GF-D8 (cell line): ENCODE data around the gene PARD3.

ENCODE experiments used
- DNase-seq: peaks from one replicate; lab custom pipeline; 2025; lab: John Stamatoyannopoulos, UW

The PARD3 gene

DNA sequence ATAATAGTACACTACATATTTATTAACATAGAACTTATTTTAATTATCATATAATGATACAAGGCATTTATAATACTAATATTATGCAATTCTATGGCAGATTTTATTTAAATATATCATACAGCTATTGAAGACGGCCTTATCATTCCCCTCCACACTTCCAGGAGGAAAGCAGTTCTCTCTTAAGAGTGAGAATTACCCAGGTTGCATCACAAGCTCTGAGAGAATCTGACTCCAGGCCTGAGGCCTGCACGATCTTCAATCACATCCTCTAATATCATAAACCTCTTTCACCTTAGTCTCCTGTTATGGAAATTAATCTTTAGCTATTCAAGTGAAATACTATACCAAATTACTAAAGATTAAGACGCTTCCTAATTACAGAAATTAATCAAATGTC lies 564.4 kb downstream of the PARD3 start:
- DNase-seq = no peak

GRCh38 chr10:34249634-34250033 lies 565.5 kb downstream of the PARD3 start:
- no peak for DNase-seq

DNA sequence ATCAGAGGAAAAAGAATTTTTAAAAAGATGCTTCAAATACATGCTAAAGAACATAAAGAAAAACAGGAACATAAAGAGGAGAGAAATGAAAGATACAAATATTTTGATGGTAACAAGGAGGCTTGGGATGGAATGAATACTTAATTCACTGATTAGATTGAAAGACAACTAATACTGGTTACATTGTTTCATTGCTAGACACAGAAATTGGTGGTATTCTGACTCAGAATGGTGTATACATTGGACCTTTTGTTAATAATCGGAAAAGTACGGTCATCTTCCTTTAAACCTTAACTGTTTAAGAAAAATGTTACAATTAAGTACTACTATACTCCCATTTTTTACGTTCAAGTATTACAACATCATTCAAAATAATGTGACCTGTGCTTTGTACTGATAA lies 567.5 kb downstream of the PARD3 start:
- no peak for DNase-seq

DNA sequence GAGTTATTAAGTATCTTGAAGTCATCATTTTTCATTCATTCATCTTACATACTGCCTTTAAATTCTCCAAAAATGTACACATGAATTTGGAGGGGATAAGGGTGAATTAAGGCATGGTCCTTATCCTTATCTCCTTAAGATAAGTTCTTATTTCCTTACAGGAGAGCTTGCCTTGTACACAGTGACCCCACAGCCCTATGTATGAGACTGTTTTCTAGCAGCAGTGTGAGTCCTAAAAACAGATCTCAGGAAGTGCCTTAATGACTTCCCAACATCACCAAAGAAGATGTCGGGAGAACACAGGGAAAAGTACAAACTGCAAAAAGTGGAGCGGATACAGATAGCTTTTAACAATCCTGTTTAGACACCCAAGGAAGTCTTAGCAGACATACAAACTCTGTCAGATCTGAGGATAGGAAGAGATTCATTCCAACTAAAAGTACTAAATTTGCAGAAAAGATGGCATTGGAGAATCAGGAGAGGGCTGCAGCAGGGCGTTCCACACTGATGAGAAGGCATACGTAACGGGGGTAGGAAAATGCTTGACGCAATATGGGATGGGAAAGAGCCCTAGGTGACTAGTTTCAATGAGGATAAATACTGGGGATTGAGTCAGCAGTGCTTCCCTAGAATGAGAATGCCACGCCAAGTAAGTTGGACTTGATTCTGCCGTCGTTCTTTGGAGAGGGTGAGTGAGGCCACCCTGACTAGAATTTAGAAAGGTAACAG lies 570.2 kb downstream of the PARD3 start:
- no peak for DNase-seq

DNA sequence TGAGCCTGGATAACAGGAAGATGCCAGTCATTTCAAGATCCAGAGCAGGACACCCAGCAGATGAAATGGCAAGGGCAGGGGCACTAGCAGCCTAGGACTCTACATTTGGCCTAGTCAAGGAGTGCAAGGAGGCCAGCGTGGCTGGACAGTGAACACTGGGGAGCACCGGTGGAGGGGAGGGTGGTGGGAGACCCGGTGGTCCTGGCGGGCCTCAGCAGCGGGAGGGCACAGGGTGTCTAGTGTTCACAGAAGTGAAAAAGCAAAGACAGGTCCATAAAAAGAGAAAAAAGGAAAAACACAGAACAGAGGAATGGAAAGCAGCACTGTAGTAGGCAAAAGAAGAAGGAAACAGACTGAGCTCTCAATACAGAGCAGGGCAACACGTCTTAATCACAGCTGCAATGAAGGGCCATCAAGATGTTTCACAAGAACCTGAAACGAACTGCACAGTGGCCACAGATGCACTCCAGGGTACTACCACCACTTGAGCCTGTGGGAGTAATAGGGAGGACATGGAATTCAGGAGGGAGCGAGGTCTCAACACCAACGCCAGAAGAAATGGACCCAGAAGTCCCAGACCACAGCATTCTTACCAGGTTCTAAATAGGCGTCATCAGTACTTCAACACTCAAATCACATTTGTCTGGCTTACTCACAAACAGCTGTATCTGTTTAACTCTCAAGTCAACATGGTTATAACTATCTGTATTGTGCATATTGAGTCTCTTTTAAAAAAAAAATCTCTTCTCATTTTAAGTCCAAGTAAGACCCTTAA lies 573.7 kb downstream of the PARD3 start:
- DNase-seq = no peak

DNA sequence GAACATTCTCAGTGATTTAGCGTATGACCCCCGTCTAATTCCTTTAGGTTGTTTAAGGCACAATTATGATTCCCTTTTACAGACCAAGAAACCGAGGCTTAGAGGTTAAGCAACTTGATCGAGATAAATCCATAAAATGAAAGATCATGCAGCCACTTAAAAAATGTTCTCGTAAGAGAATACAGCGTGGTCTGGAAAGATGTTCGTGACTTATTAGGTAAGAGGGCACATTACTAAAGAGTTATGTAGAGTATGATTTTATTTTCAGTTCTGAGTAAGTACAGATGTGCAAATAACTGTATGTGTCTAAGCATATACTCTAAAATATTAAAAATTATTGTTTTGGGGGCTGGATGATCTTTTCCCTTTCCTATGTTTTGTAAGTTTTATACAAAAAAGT lies 575.1 kb downstream of the PARD3 start:
- DNase-seq = no peak

DNA sequence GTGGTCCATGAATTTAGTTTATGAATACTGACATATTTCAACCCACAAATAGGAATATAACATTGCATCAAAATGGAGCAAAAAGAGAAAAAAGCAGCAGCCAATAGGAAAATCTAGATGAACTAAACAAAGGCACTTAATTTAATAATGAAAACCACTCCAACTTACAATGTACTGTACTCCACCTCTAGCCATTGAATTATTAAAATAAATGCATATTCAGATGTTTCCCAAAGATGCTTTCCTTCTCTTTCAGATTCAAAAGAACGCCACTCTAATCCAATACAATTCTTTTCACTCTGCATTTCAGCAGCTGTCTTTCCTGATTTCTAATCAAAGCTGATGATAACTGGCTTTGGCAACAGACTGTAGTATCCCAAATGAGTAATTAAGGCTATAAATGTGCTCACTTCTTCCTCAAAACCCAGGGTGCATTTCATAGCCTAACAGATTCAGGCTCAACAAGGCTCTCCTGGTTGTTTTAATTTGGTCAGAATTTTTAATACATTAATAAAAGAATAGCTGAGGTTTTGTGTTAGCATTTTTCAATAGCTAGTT lies 577.1 kb downstream of the PARD3 start:
- DNase-seq = no peak

DNA sequence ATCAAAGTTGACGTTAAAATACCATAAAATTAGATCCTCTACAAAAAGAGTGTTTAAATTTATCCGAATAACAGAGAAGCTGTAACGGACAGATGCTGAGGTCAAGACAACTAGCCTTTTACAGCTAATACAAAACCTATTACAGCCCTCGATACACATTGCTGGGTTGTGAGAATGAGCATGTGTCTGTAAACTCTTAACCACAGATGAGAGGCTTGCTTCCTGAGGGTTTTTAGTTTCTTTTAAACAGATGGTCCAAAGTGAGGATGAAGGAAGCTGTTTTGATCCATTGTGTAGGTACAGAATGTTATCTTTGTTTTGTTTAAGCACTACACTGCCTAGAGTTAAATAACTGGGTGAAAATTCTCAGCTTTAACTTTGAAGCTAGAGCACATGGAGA lies 578.2 kb downstream of the PARD3 start:
- no peak for DNase-seq

- no peak for DNase-seq
These were observed 579.8 kb downstream of the PARD3 start for GRCh38 chr10:34235164-34235832.

GRCh38 chr10:34232481-34232880 lies 582.6 kb downstream of the PARD3 start:
- DNase-seq = no peak

DNA sequence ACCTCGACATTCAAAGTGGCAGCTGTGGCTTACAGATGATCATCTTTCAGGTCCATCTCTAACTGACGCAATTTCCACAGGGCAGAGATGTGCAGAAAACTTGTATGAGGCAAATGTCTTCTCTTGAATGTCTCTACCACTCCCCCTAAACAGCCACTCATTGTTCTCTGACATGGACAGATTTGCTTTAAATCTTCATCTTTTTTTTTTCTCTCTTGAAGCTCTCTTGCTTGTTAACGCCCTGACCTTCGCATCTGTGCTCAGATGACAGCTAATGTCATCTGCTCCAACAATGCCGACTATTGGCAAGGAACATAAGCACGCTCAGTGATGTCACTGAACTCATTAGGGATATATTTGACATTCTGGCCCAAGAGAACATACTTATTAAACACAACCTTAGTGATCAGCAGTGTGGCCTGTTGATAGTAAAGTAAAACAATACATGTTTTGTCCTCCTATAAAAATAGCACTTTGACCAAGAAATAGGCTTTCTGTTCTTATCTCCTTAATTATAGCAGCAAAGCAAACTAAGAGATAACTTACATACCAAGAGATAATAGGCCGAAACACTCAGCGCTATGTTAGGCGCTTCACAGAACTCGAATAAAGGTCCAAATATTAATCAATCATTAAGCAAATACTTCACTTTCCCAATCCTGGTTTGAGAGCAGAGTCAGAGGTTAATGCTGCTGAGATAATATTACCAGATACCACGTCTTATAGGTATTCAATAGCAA lies 583.5 kb downstream of the PARD3 start:
- no peak for DNase-seq

- DNase-seq = no peak
These were observed 585.2 kb downstream of the PARD3 start for GRCh38 chr10:34229917-34230316.

DNA sequence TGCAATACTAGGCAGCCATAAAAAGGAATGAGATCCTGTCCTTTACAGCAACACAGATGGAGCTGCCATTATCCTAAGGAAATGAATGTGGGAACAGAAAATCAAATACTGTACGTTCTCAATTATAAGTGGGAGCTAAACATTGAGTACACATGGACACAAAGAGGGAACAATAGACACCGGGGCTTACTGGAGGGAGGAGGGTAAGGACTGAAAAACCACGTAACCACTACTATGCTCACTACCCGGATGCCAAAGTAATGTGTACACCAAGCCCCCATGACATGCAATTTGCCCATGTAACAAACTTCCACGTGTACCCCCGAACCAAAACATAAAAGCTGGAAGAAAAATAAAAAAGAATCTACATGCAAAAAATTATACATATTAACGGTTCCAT lies 587.0 kb downstream of the PARD3 start:
- DNase-seq = no peak

DNA sequence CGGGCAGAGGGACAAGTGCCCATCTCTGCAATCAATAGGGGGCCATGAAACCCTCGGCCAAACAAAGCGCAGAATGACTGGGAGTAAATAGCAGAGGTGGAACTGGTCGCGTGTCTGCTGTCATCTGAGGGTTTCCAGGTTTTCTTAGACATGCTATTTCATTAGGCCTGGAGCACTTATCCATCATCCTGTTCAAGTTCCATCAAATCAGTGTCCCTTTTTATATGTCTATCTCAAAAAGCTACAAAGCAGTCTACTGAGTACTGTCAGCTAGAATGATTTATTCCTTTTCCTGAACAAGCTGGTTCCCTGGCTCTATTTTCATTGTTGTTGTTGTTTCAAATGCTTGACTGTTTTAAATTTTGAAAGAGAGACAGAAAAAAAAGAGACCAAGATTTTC lies 590.5 kb downstream of the PARD3 start:
- no peak for DNase-seq

GRCh38 chr10:34223658-34224057 lies 591.4 kb downstream of the PARD3 start:
- no peak for DNase-seq

- DNase-seq = no peak
These were observed 592.7 kb downstream of the PARD3 start for GRCh38 chr10:34222359-34222758.

- DNase-seq = no peak
These were observed 595.1 kb downstream of the PARD3 start for GRCh38 chr10:34219753-34220548.

DNA sequence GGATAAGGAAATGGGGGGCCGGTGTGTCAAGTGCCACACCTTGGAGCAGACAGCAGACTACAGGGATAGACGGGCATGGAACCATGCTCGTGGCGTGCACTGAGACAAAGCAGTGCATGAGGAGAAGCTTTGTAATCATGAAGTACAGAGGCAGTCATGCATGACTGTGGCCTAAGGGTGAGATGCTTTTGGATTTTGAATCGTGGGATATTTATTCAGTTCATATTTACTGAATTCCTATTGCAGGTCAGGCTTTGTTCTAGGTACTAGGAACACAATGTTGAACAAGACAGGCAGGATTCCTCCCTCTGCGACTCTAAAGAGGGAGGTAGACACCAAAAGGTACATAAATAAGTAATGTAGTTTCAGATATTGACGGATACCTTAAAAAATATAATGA lies 597.6 kb downstream of the PARD3 start:
- DNase-seq = no peak

DNA sequence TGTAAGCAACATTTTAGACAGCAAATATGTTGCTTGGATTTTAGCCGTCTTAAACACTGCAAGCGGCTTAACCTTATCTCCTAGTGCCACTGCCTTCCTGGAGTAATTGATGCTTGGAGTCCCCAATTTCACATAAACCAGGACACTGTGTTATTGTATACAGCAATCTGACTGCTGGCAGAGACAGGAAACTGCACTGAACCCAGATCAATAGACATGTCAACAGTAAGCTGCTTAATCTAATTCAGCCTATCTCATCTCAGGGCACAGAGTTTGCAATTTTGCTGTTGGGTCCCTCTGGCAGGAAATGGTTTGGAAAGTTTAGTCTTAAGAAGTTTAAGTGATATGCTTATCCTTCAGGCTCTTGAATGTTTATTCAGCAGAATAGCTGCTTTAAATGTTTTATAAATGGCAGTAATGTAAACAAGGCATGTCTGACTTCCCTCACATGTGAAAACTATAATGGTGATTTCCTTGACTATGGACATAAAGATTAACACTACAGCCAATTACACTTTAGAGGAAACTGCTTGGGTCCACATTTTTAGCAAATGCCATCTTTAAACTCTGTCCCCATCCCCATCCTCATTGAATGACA lies 598.6 kb downstream of the PARD3 start:
- DNase-seq = no peak

- no peak for DNase-seq
These were observed 601.3 kb downstream of the PARD3 start for GRCh38 chr10:34213805-34214197.
